HG03039 (cell line): ENCODE data around the gene ABCA5.

Experiments used
- ATAC-seq: cut with Tn5 transposase; IDR thresholded peaks from one replicate; pipeline ENCODE4 v1.9.1; 2021; ENCODE audit warnings: mild to moderate bottlenecking, moderate library complexity; ENCODE audit not compliant: unreplicated experiment

Gene ABCA5, protein sequence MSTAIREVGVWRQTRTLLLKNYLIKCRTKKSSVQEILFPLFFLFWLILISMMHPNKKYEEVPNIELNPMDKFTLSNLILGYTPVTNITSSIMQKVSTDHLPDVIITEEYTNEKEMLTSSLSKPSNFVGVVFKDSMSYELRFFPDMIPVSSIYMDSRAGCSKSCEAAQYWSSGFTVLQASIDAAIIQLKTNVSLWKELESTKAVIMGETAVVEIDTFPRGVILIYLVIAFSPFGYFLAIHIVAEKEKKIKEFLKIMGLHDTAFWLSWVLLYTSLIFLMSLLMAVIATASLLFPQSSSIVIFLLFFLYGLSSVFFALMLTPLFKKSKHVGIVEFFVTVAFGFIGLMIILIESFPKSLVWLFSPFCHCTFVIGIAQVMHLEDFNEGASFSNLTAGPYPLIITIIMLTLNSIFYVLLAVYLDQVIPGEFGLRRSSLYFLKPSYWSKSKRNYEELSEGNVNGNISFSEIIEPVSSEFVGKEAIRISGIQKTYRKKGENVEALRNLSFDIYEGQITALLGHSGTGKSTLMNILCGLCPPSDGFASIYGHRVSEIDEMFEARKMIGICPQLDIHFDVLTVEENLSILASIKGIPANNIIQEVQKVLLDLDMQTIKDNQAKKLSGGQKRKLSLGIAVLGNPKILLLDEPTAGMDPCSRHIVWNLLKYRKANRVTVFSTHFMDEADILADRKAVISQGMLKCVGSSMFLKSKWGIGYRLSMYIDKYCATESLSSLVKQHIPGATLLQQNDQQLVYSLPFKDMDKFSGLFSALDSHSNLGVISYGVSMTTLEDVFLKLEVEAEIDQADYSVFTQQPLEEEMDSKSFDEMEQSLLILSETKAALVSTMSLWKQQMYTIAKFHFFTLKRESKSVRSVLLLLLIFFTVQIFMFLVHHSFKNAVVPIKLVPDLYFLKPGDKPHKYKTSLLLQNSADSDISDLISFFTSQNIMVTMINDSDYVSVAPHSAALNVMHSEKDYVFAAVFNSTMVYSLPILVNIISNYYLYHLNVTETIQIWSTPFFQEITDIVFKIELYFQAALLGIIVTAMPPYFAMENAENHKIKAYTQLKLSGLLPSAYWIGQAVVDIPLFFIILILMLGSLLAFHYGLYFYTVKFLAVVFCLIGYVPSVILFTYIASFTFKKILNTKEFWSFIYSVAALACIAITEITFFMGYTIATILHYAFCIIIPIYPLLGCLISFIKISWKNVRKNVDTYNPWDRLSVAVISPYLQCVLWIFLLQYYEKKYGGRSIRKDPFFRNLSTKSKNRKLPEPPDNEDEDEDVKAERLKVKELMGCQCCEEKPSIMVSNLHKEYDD (N-terminal part only)

GRCh38 chr17:69327060-69327831 is at the start of gene ABCA5:
Gene ABCA5, minus strand, starts transcription at chr17:69327133. Its CDS starts 12,718 bp downstream, at chr17:69314415.
- peak; percentile 92 for ATAC-seq

DNA sequence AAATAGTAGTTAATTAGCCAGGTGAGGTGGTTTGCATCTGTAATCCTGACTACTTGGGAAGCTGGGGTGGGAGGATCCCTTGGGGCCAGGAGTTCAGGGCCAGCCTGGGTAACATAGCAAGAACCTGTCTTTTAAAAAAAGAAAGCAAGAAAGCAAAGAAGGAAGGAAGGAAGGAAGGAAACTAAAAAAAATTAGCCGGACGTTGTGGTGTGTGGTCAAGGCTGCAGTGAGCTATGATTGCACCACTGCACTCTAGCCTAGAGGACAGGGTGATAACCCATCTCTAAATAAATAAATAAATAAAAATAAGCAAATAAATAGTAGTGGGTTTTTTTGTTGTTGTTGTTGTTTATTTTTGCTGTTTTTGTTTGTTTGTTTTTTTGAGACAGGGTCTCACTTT is 48.3 kb upstream of the ABCA5 start:
- ATAC-seq = no peak

GRCh38 chr17:69373069-69373468 is 46.1 kb upstream of the ABCA5 start:
- ATAC-seq = no peak

DNA sequence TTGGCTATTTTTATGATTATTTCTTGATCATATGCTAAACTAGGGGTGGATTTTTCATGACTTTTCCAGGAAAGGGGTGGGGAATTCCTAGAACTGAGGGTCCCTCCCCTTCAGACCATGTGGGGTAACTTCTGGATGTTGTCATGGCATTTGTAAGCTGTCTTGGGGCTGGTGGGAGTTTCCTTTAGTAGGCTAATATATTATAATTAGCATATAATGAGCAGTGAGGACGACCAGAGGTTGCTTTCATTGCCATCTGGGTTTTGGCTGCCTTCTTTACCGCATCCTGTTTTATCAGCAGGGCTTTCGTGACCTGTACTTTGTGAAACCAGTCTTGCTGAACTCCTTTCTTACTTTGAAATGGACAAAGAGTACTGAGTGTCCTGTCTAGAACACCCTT is 40.4 kb upstream of the ABCA5 start:
- ATAC-seq = no peak

DNA sequence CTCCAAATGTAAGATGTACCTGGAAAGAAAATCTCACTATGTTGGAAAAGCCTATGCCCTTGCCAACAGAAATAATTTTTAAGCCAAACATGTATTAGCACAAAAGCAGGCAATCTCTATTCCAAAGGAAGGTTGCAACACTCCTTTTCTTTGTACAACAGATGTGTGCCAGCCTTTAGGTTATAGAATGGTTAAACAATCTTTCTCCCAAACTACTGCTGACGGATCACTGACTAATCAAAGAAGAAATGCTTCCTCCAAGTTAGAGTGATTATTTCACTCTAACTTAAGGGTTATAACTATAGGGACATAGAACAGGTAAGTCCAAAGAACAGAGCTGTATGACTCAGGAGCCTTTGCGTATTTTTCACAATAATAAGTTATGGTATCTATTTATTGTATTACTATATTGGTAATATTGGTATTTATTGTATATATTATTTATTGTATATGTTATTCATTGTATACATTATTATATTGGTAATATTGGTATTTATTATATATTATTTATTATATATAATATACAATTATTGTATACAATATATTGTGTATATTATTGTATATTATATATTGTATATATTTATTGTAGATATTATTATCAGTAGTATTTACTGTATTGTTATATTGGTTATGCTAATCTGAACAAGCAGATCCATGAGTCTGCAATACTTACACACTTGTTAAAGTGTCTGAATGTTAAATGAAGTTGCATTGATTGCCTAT is 36.7 kb upstream of the ABCA5 start:
- no peak for ATAC-seq

DNA sequence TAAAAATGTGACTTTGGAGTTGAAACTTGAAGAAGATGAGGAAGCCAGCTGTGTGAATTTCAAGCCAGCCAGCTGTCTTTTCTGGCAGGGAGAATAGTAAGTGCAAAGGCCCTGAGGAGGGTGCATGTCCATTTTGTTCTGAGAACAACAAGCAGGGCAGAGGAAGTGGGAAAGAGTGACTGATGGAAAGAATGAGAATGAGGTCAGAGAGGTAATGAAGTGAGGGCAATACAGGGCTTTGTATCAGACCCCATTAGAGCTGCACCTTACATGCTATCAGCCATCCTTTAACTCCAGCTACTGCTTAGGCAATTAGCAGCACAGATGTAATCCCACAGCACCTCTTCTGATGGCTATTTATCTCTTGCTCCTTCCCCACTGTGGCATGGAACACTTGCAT is 34.2 kb upstream of the ABCA5 start:
- ATAC-seq = no peak

- ATAC-seq = no peak
Measured at GRCh38 chr17:69358688-69359596, 32.0 kb upstream of the ABCA5 start.

GRCh38 chr17:69357701-69358100 is 30.8 kb upstream of the ABCA5 start:
- ATAC-seq = no peak

GRCh38 chr17:69356625-69357024 is 29.7 kb upstream of the ABCA5 start:
- no peak for ATAC-seq

GRCh38 chr17:69350911-69351310 is 24.0 kb upstream of the ABCA5 start:
- ATAC-seq = no peak

- no peak for ATAC-seq
Measured at GRCh38 chr17:69348429-69348828, 21.5 kb upstream of the ABCA5 start.

DNA sequence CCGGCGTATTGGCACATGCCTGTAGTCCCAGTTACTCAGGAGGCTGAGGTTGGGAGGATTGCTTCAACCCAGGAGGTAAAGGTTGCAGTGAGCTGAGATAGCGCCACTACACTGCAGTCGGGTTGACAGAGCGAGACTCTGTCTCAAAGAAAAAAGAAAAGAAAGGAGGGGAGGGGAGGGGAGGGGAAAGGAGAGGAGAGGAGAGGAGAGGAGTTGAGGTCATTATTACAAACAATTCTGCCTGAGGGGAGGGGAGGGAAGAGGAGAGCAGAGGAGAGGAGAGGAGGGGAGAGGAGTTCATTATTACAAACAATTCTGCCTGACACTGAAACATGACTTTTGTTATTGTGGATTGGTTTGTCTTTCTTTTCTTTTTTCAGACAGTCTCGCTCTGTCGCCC is 19.8 kb upstream of the ABCA5 start:
- ATAC-seq = no peak

DNA sequence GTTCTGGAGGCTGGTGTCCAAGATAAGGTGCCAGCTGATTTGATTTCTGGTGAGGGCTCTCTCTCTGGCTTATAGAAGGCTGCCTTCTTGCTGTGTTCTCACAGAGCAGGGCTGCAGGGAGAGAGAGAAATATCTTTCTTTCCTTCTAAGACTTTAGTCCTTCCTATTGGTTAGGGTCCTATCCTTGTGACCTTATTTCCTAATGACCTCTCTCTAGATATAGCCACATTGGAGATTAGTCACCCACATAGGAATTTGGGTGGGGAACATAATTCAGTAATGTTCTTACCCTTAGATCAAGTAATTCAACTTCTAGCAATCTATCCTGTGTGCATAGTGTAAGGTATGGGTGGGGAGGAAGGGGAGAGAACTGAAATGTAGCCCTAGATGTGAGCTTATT is 18.0 kb upstream of the ABCA5 start:
- ATAC-seq = no peak

DNA sequence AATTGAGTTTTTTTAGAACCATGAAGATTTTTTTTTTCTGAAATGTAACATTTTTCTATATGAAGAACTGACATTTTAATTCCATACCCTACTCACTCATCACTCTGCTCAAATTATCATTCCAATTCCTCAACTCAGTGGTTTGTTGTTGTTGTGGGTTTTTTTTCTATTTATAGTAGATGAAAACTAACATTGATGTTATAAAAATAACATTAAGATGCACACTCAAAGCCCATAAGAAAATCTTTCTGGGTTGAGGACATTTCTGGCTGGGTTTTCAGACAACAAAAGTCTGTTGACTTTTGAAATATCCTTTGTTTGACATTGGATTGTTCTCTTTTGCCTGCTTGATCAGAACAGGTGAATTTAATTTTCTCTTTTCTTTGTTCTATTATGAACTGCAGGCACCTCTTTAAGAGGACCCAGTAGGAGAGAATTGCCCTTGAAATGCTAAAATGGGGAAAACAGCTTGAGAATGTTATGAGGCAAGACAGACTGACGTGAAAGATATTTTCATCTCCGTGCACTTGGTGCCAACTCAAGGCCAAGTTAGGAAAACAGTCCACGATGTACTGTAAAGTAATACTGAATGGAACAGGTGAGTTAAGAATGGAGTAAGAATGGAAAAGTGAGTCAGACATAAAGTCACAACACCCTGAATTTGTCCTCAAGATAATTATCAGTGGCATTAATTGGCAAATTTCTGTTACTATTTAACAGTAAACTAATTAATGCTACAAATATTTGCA is 16.1 kb upstream of the ABCA5 start:
- ATAC-seq = no peak

DNA sequence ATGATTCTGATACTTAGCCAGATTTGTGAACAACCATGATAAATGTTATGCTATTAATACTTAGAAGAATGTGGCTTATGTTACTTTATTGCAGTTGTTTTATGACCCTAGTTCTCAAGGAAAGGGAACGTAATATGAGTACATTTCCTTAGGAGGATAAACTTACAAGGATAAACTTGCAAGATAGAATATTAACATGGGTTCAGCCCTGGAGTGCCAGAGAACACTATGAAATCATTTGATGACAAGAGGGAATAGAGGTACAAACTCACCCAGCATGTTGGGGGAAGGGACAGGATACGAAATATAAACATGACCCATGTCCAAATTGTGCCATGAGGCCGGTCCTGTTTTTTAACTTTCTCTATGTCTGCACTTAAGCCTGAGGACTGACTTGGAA is 13.0 kb upstream of the ABCA5 start:
- ATAC-seq = no peak

GRCh38 chr17:69336996-69337395 is 10.1 kb upstream of the ABCA5 start:
- ATAC-seq = no peak

GRCh38 chr17:69336580-69336979 is 9.6 kb upstream of the ABCA5 start:
- no peak for ATAC-seq

DNA sequence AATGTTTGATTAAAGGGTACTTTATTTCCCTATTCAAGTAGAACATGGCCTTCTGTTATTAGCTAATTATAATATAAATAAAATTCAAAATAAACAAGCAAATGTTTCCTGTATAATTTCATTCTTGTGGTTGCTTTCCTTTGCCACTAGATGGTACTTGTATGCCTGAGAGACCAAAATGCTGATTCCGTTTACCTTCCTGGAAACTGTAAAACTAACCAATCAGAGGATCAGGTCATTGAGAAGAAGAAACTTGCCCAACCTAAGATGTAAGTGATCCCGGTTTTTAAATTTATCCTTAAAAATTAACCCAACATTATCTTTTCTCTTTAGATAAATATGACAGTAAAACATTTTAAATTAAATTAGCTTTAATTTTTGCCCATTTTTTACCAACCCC is 8.1 kb upstream of the ABCA5 start:
- ATAC-seq = no peak
